HG03457 (cell line): ENCODE results near the gene NIP7.
"Not testable (repeated sequence)": the region's sequence is repeated elsewhere in the genome, so short reads cannot be mapped to it uniquely, and the experiment has no call there.

Experiments used
- ATAC-seq: cut with Tn5 transposase; IDR thresholded peaks from one replicate; pipeline ENCODE4 v1.9.1; 2021; ENCODE audit warnings: moderate number of reproducible peaks; ENCODE audit not compliant: unreplicated experiment

Gene NIP7

GRCh38 chr16:69339289-69340094, at the start of gene NIP7, which contains the start of gene COG8:
TSS of gene NIP7 (plus strand) at chr16:69339772. CDS start at chr16:69339830, 58 bp downstream.
TSS of gene COG8 (minus strand) at chr16:69339564. CDS start at chr16:69339552, 12 bp downstream.
- peak; percentile 65 for ATAC-seq

GRCh38 chr16:69291657-69292056, 47.9 kb upstream of the NIP7 start:
- ATAC-seq = not testable (repeated sequence)

- no peak for ATAC-seq
Observed at GRCh38 chr16:69293401-69293800, 46.2 kb upstream of the NIP7 start.

GRCh38 chr16:69294051-69294450, 45.5 kb upstream of the NIP7 start:
- ATAC-seq = no peak

- ATAC-seq = not testable (repeated sequence)
Observed at GRCh38 chr16:69296771-69297170, 42.8 kb upstream of the NIP7 start.

DNA sequence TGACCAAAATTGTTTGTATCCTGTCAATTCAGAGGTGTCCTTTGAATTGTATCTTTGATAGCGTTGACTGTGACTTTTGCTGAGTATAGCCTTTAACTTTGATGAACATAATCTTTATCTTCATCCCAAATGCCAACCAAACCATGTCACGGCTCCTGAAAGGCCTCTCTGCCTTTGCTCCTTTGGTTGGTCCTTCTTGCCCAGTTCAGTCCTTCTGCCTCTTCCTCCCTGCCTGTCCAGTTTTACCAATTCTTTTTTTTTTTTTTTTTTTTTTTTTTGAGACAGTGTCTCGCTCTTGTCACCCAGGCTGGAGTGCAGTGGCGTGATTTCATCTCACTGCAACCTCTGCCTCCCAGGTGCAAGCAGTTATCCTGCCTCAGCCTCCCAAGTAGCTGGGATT, 41.3 kb upstream of the NIP7 start:
- no peak for ATAC-seq

- ATAC-seq = no peak
Observed at GRCh38 chr16:69301187-69301586, 38.4 kb upstream of the NIP7 start.

DNA sequence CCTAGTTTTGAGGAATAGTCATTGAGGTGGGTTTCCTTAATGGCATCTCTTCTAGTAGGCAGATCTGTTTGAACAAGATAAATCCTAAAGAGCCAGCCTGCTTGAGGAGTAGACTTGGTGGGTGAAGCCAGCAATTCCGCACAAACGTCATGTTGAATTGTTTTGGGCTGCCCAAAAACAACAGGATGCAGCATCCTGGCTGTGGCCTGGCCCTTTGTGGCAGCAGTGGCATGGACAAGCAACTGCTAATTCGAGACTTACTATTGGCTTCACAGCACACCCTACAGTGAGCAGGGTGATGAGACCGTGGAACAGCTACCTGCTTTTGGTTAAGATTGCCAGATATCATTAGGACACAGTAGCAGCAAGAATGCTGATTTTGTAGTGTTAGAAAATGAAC, 37.7 kb upstream of the NIP7 start:
- ATAC-seq = no peak

- no peak for ATAC-seq
Observed at GRCh38 chr16:69302301-69302700, 37.3 kb upstream of the NIP7 start.

DNA sequence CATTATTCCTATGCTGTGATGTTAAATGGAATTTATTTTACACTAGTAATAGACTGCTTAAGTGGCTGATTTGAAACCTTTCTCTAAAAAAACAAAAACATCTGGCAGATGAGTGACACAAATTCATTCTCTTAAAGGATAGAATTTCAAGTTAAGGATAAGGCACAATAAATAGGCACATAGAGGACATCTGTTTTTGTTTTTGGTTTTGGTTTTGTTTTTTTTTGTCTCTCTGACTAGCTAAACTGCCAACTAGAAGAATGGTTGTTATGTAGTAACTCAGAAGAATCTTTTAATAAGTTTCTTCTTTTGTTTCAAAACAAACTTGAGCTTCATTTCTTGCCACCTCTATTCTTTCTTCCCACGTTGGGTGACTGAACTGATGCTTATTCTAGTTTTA, 33.5 kb upstream of the NIP7 start:
- ATAC-seq = no peak

GRCh38 chr16:69307091-69307490, 32.5 kb upstream of the NIP7 start:
- no peak for ATAC-seq

- no peak for ATAC-seq
Observed at GRCh38 chr16:69307856-69308255, 31.7 kb upstream of the NIP7 start.

GRCh38 chr16:69309316-69309715, 30.3 kb upstream of the NIP7 start:
- ATAC-seq = no peak

DNA sequence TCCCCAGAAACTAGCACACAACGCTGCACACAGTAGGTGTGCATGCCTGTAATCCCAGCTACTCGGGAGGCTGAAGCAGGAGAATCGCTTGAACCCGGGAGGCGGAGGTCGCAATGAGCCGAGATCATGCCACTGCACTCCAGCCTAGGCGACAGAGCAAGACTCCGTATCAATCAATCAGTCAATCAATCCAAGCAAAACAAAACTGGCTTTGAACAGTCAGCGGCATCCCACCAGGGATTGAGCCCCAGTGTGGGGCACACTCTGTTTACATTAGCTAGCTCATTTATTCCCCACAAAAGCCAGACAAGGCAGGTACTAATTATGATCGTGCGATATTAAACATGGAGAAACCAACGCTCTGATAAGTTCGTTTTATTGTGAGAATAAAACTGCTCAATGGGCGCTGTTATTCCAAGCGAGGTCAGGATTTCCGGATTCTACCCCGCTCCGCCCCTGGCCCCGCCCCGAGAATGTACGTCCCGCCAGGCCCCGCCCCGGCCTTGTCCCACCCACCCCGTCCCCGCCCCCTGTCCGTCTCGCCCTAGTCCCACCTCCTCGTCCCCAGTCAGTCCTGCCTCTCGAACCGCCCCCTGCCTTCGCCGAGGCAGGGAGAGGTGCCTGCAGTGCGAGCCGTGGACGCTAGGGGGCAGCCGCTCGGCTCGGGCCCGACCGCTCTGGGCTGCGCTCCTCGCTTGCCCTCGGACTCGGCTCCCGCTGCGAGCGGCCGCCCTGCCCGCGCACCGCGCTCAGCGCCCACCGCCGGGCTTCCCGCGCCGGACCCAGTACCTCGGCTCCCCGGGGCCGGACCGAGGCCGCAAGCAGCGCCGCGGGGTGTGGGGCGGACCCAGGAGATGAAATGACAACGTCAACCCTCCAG, 28.7 kb upstream of the NIP7 start, which contains the start of gene VPS4A:
Gene VPS4A (plus strand): TSS at position 698 of the 880 bp plus-strand sequence. CDS start 162 bp downstream, at position 860.
- ATAC-seq = peak; percentile 95

- ATAC-seq = peak; percentile 34
Observed at GRCh38 chr16:69311533-69312387, 27.8 kb upstream of the NIP7 start.

GRCh38 chr16:69313469-69313868, 26.1 kb upstream of the NIP7 start:
- no peak for ATAC-seq

GRCh38 chr16:69314534-69314933, 25.0 kb upstream of the NIP7 start:
- no peak for ATAC-seq

- ATAC-seq = no peak
Observed at GRCh38 chr16:69315486-69316311, 23.9 kb upstream of the NIP7 start.

DNA sequence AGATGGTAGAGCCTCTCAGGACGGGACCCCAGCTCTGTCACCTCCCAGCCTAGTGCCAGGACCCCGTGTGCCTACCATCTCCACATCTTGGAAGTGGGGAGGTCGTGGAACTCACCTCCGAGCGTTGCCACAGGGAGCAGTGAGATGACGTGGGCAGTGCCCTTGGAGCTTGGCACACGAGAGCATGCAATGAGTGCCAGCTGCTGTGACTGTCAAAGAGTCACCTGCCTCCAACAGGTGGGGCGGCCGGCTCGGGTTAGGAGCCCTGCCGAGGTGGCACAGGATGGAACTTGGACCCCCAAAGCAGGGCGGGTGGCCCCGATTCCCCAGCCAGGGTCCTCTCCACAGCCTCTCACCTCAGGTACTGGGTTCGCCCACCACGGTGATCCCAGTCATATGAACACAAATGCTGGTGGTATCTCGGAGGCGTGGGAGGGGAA, 23.0 kb upstream of the NIP7 start:
- no peak for ATAC-seq
